ENCODE data around the gene TBC1D2B.

- TF ChIP-seq CTCF (IDR thresholded peaks at IDR 0.05; ENCODE audit: poor library complexity), result no peak
- TF ChIP-seq EZH2phosphoT487 (IDR thresholded peaks at IDR 0.05; ENCODE audit: low read depth, severe bottlenecking, unreplicated experiment), result no peak
- TF ChIP-seq EZH2 (IDR thresholded peaks at IDR 0.05; ENCODE audit: borderline replicate concordance), result no peak
Observed at GRCh38 chr15:77993374-77993911, 84.1 kb downstream of the TBC1D2B start.
